Measurements from ENCODE around the gene SYDE2. TPM values are rescaled to one million over a fixed set of nuclear protein-coding genes. Genes with fewer than 3 reads are reported as not detected.

Gene SYDE2
- total and polyA plus RNA-seq, 9 of the 15 experiments (the other 6 are each of a cell fraction or from before 2014, with no cell fraction given): 0.39 to 8.7 (median 4.5) TPM

DNA sequence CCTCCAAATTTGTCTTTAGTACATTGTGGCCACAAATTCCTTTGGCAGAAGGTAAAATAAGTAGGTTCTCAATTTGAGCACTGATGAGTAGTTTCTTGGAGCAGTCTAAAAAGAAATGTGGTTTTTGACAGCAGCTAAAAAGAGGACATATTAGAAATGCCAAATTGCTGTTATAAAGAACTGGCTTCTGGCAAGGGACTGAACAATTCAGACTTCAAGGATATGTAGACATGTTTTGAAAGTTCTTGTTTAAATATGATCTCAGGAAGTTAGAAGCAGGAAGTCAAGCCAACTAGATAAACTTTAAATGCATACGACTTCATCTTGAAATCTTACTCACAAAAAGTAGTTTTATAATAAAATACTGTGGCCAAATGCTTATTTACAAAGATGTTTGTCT, 39.8 kb upstream of the SYDE2 start:
- Histone ChIP-seq H2AFZ (ENCODE audit: low read depth, low read length) (peak overlapping the region; percentile 77), H3K4me1 (replicated peaks in 1 of 2; ENCODE audit: control insufficient read depth in 2 of 2, insufficient read depth in 2 of 2, low read length in 2 of 2) (peaks cover 0 to 26% of the 10 kb centered on the region in 2 experiments; a peak in 4 of 5 replicates), H3K27me3 (ENCODE audit: control insufficient read depth in 2 of 2, insufficient read depth in 2 of 2, low read length in 2 of 2) (no peaks in the 10 kb centered on the region), H3K4me2 (ENCODE audit: insufficient read depth, low read length) (no peak overlapping the region), H3K9ac (ENCODE audit: insufficient read depth in 1 of 2, low read depth in 2 of 2, low read length in 2 of 2) (no peak overlapping the region), H3K9me3 (replicated peaks; ENCODE audit: control insufficient read depth, insufficient read depth, low read depth, low read length) (no peaks in the 10 kb centered on the region), H4K20me1 (replicated peaks; ENCODE audit: control insufficient read depth, insufficient read depth, low read length) (no peaks in the 10 kb centered on the region), H3K79me2 (ENCODE audit: control insufficient read depth, insufficient read depth, low read length) (no peaks in the 10 kb centered on the region), H3K4me3 (no peak overlapping the region), H3K36me3 (ENCODE audit: control insufficient read depth, insufficient read depth, low read length) (no peaks in the 10 kb centered on the region), H3K9me1 (ENCODE audit: control insufficient read depth, insufficient read depth, low read length) (no peaks in the 10 kb centered on the region), H3K27ac (ENCODE audit: extremely low read depth, low read depth, low read length) (no peak overlapping the region)
- in situ Hi-C loops (cut with MboI): loop anchor here (5.0 kb wide), 1 partner anchor 118 kb away; no protein-coding TSS in a partner anchor
- TF ChIP-seq ZKSCAN1 (IDR thresholded peaks at IDR 0.05; ENCODE audit: low read depth, low read length): no peak
- TF ChIP-seq EHMT2 (IDR thresholded peaks at IDR 0.05): no peak
- TF ChIP-seq MYC (IDR thresholded peaks at IDR 0.05; ENCODE audit: low read depth, low read length): no peak
- TF ChIP-seq MYC (CRISPR knock-in tag; IDR thresholded peaks at IDR 0.05; ENCODE audit: borderline replicate concordance, low read depth): no peak
- no TSS peak for BruUV-seq (replicated peaks)
- FAIRE-seq (no peak), ATAC-seq (no peak), DNase-seq (ENCODE audit: extremely low read depth in 1 of 4, low spot score in 3 of 4) (no peak)
- ChIA-PET POLR2A (interaction anchor here (0.6 to 2.5 kb wide), 6 partner anchors 9 to 111 kb away, joined by 3 to 14 read pairs (median 4); no protein-coding TSS in a partner anchor), CTCF (ENCODE audit: low intra/inter-chr PET ratio) (interaction anchor here (2.0 kb wide), 1 partner anchor 131 kb away, joined by 10 read pairs; no protein-coding TSS in a partner anchor)
- WGBS (ENCODE audit: insufficient coverage, low coverage, missing lambda C conversion rate): 39% methylated on average over 1 of the region's 1 CpG
- intact Hi-C loops (cut with micrococcal nuclease): loop anchor here (1.0 to 5.0 kb wide), 2 partner anchors 38 to 131 kb away; partner anchors contain the start of gene SYDE2

DNA sequence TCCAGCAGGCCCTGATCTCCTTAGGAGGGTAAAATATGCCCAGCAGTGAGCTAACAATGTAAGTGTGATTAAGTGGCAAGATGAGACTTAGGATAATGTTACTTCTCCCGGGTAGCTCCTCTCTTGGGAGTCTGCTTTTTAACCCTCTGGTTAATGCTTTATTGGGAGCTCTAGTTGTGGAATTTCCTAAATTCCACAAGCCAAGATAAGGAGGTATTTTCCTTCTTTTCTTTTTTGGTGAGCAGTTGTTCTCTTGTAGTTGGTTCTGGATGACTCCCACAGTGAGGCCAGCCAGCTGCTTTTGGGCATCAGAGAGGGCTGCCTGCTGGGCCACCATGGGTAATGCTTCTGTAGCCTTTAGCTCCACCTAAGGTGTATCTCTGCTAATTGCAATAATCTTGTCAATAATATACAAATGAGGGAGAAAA, 39.4 kb upstream of the SYDE2 start:
- Histone ChIP-seq H3K9me3 (replicated peaks; ENCODE audit: control insufficient read depth, insufficient read depth, low read depth, low read length) (no peaks in the 10 kb centered on the region), H3K4me2 (ENCODE audit: insufficient read depth, low read length) (no peak overlapping the region), H3K27ac (ENCODE audit: extremely low read depth, low read depth, low read length) (no peak overlapping the region), H3K4me1 (replicated peaks in 1 of 2; ENCODE audit: control insufficient read depth in 2 of 2, insufficient read depth in 2 of 2, low read length in 2 of 2) (peaks cover 0 to 22% of the 10 kb centered on the region in 2 experiments; a peak in 4 of 5 replicates), H4K20me1 (replicated peaks; ENCODE audit: control insufficient read depth, insufficient read depth, low read length) (no peaks in the 10 kb centered on the region), H3K4me3 (no peak overlapping the region), H3K79me2 (ENCODE audit: control insufficient read depth, insufficient read depth, low read length) (no peaks in the 10 kb centered on the region), H3K27me3 (ENCODE audit: control insufficient read depth in 2 of 2, insufficient read depth in 2 of 2, low read length in 2 of 2) (no peaks in the 10 kb centered on the region), H3K36me3 (ENCODE audit: control insufficient read depth, insufficient read depth, low read length) (no peaks in the 10 kb centered on the region), H2AFZ (ENCODE audit: low read depth, low read length) (peak overlapping the region; percentile 77), H3K9ac (ENCODE audit: insufficient read depth in 1 of 2, low read depth in 2 of 2, low read length in 2 of 2) (no peak overlapping the region), H3K9me1 (ENCODE audit: control insufficient read depth, insufficient read depth, low read length) (no peaks in the 10 kb centered on the region)
- ATAC-seq: peak; percentile 73
- ChIA-PET CTCF (ENCODE audit: low intra/inter-chr PET ratio) (interaction anchor here (2.0 kb wide), 1 partner anchor 131 kb away, joined by 10 read pairs; no protein-coding TSS in a partner anchor), POLR2A (interaction anchor here (0.5 to 2.5 kb wide), 7 partner anchors 9 to 110 kb away, joined by 3 to 14 read pairs (median 4); partner anchors contain the start of gene SYDE2)
- no TSS peak for BruUV-seq (replicated peaks)
- in situ Hi-C loops (cut with MboI): loop anchor here (5.0 kb wide), 1 partner anchor 118 kb away; no protein-coding TSS in a partner anchor
- DNase-seq (ENCODE audit: extremely low read depth in 1 of 4, low spot score in 3 of 4): peak in 2 of 4 experiments; percentile 30 to 38
- 22% methylated on average over 1 of the region's 1 CpG for WGBS (ENCODE audit: insufficient coverage, low coverage, missing lambda C conversion rate)
- FAIRE-seq: no peak
- intact Hi-C loops (cut with micrococcal nuclease): loop anchor here (1.0 to 5.0 kb wide), 2 partner anchors 38 to 131 kb away; partner anchors contain the start of gene SYDE2
- TF ChIP-seq MBD2 (IDR thresholded peaks at IDR 0.05; ENCODE audit: borderline replicate concordance, low read depth) (no peak), RREB1 (CRISPR knock-in tag; IDR thresholded peaks at IDR 0.05) (no peak), RAD21 (CRISPR knock-in tag; conservative IDR thresholded peaks at IDR 0.05 in 1 of 2, IDR thresholded peaks at IDR 0.05 in 1 of 2) (peak; percentile 63 to 79), RNF2 (IDR thresholded peaks at IDR 0.05) (no peak)
